OCI-LY7 (cell line): Measurements from ENCODE around the gene HEBP1. TPM values are rescaled to one million over a fixed set of nuclear protein-coding genes. Genes with fewer than 3 reads are reported as not detected.

Experiments used
- BruUV-seq: library from RNA; stranded (reverse); fragments of 400-500 nt; replicated peaks from 2 replicates; lab custom pipeline; 2021; lab: Mats Ljungman, UMichigan
- CTCF ChIA-PET: fragments of 300-600 bp; sonication (Branson Sonifier 250); formaldehyde crosslinking; loops from one replicate; lab custom pipeline; 2022; ENCODE audit warnings: antibody characterized with exemption; ENCODE audit not compliant: unreplicated experiment; lab: Charles Lee
- POLR2A ChIA-PET: fragments of 300-600 bp; sonication (Branson Sonifier 250); formaldehyde crosslinking; loops from one replicate; lab custom pipeline; 2022; ENCODE audit warnings: antibody characterized with exemption; lab: Charles Lee
- DNase-seq: peaks from one replicate; pipeline ENCODE4 v3.0.0-alpha.2; 2015; ENCODE audit warnings: low spot score
- H2AFZ ChIP-seq: fragments of 200-600 bp; sonication (generic), shearing (Covaris generic); 2 replicates; pipeline ENCODE4 v1.6.1; 2014; ENCODE audit warnings: mild to moderate bottlenecking, antibody characterized with exemption, low read length, moderate library complexity
- H3K27ac ChIP-seq: fragments of 200-600 bp; sonication (generic); 2 replicates; pipeline ENCODE4 v1.5.1; 2014; ENCODE audit warnings: mixed run types, low read depth, mild to moderate bottlenecking, moderate library complexity, low read length, inconsistent platforms; ENCODE audit not compliant: poor library complexity, severe bottlenecking
- H3K36me3 ChIP-seq: fragments of 200-600 bp; sonication (generic); 2 replicates; pipeline ENCODE4 v1.6.1; 2014; ENCODE audit warnings: mild to moderate bottlenecking, antibody characterized with exemption, low read length, moderate library complexity, mixed read lengths; ENCODE audit not compliant: insufficient read depth
- H3K4me1 ChIP-seq: fragments of 200-600 bp; sonication (generic); 2 replicates; pipeline ENCODE4 v1.5.1; 2014; ENCODE audit warnings: mild to moderate bottlenecking, low read length; ENCODE audit not compliant: insufficient read depth, poor library complexity, severe bottlenecking
- H3K4me2 ChIP-seq: fragments of 200-600 bp; sonication (generic); 2 replicates; pipeline ENCODE4 v1.6.1; 2014; ENCODE audit warnings: mild to moderate bottlenecking, low read length
- H3K4me3 ChIP-seq: fragments of 200-600 bp; sonication (generic); 2 replicates; pipeline ENCODE4 v1.5.1; 2014; ENCODE audit warnings: mild to moderate bottlenecking, low read depth, low read length; ENCODE audit not compliant: poor library complexity, severe bottlenecking
- H3K79me2 ChIP-seq: fragments of 200-600 bp; sonication (generic); 2 replicates; pipeline ENCODE4 v1.6.1; 2016; ENCODE audit warnings: low read depth, mild to moderate bottlenecking, low read length, moderate library complexity, mixed read lengths; ENCODE audit not compliant: insufficient read depth
- H3K9me2 ChIP-seq: fragments of 200-600 bp; sonication (generic); 2 replicates; pipeline ENCODE4 v1.6.1; 2016; ENCODE audit warnings: mild to moderate bottlenecking, low read length, mixed read lengths; ENCODE audit not compliant: insufficient read depth
- H3K9me3 ChIP-seq: fragments of 200-600 bp; sonication (generic); 2 replicates; pipeline ENCODE4 v1.6.1; 2014; ENCODE audit warnings: mild to moderate bottlenecking, mixed run types, low read length, mixed read lengths
- H4K20me1 ChIP-seq: fragments of 200-600 bp; sonication (generic); 2 replicates; pipeline ENCODE4 v1.6.1; 2014; ENCODE audit warnings: mild to moderate bottlenecking, antibody characterized with exemption, low read length, moderate library complexity, mixed read lengths; ENCODE audit not compliant: insufficient read depth
- CTCF ChIP-seq: fragments of 200-600 bp; sonication (generic); conservative IDR thresholded peaks from 2 replicates; pipeline ENCODE4 v1.5.1; 2014; ENCODE audit warnings: mild to moderate bottlenecking, antibody characterized with exemption, low read length, moderate library complexity, mixed read lengths
- EZH2phosphoT487 ChIP-seq: fragments of 200-600 bp; sonication (generic); IDR thresholded peaks from 2 replicates; pipeline ENCODE4 v1.6.1; 2018; ENCODE audit warnings: low read depth, borderline replicate concordance, mild to moderate bottlenecking, mixed run types, antibody characterized with exemption, low read length, moderate library complexity, mixed read lengths
- intact Hi-C: fragments of 100-400 bp; cut with micrococcal nuclease; formaldehyde crosslinking; loops from one replicate; pipeline ENCODE4 v1.10.0; 2022; ENCODE audit not compliant: unreplicated experiment
- total RNA-seq, 2 experiments: library from RNA; depleted of rRNA in 1 of 2; stranded (reverse); fragments of >200 nt in 1 of 2; shearing (Covaris generic) in 1 of 2; gene quantifications; 2 replicates each; pipeline ENCODE4 v1.2.3, GENCODE V29; 2014 to 2022

HEBP1 gene
- total RNA-seq, 2 experiments from 2014 or later: 0.16 to 1.3 TPM

GRCh38 chr12:12941450-12942350, 58.4 kb downstream of the HEBP1 start:
- no peaks in the 10 kb centered on the region for H3K79me2 ChIP-seq
- no peak for DNase-seq
- no peaks in the 10 kb centered on the region for H3K9me2 ChIP-seq
- intact Hi-C loops: no loop called here
- H2AFZ ChIP-seq: no peak overlapping the region
- H3K4me3 ChIP-seq: no peak overlapping the region
- no peak overlapping the region for H3K27ac ChIP-seq
- H3K9me3 ChIP-seq: no peaks in the 10 kb centered on the region
- ChIA-PET CTCF (no interaction called here), POLR2A (no interaction called here)
- no peaks in the 10 kb centered on the region for H4K20me1 ChIP-seq
- no peak for TF ChIP-seq CTCF
- TF ChIP-seq EZH2phosphoT487: no peak
- no peaks in the 10 kb centered on the region for H3K4me1 ChIP-seq
- H3K4me2 ChIP-seq: no peak overlapping the region
- no TSS peak for BruUV-seq
- H3K36me3 ChIP-seq: no peaks in the 10 kb centered on the region

- intact Hi-C loops: no loop called here
- CTCF ChIA-PET: no interaction called here
- no peak overlapping the region for H3K27ac ChIP-seq
Observed at GRCh38 chr12:12939888-12940287, 60.2 kb downstream of the HEBP1 start.

More at GRCh38 chr12:12939888-12940287, 60.2 kb downstream of the HEBP1 start:
- Histone ChIP-seq H3K4me1 (no peaks in the 10 kb centered on the region), H3K4me2 (no peak overlapping the region), H3K9me2 (no peaks in the 10 kb centered on the region), H4K20me1 (no peaks in the 10 kb centered on the region), H3K4me3 (no peak overlapping the region), H3K9me3 (no peaks in the 10 kb centered on the region), H3K79me2 (no peaks in the 10 kb centered on the region), H2AFZ (no peak overlapping the region), H3K36me3 (no peaks in the 10 kb centered on the region)
- TF ChIP-seq CTCF: no peak
- no peak for TF ChIP-seq EZH2phosphoT487
- POLR2A ChIA-PET: no interaction called here
- DNase-seq: no peak
- BruUV-seq: no TSS peak
